GM21619 (cell line): ENCODE data around the gene OSBP2.
A peak's percentile ranks its signal among the peaks of the same experiment; 100 is the strongest.
"Not testable (repeated sequence)": the region's sequence is repeated elsewhere in the genome, so short reads cannot be mapped to it uniquely, and the experiment has no call there.

ENCODE experiments used
- ATAC-seq: cut with Tn5 transposase; IDR thresholded peaks from one replicate; pipeline ENCODE4 v1.9.1; 2021; ENCODE audit not compliant: unreplicated experiment

The OSBP2 gene

DNA sequence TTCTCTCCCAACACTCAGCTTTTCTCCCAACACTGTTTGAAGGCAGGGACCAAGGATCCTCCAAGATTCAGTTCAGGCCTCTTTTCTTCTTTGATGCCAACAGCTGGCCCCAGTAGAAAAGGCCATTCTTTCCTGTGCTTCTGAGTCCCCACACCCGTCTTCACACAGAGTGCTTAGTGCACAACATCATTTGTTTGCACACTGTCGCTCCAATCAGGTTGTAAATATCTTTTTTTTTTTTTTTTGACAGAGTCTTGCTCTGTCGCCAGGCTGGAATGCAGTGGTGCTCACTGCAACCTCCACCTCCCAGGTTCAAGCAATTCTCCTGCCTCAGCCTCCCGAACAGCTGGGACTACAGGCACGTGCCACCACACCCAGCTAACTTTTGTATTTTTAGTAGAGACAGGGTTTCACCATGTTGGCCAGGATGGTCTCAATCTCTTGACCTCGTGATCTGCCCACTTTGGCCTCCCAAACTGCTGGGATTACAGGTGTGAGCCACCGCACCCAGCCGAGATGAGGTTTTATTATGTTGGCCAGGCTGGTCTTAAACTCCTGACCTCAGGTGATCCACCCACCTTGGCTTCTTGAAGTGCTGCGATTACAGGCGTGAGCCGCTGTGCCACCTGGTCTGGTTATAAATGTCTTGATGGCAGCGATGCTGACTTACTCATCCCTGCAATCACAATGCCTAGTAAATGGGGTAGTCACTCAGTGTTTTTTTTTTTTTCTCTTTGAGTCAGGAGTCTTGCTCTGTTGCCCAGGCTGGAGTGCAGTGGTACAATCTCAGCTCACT is 14.6 kb upstream of the OSBP2 start:
- not testable (repeated sequence) for ATAC-seq

DNA sequence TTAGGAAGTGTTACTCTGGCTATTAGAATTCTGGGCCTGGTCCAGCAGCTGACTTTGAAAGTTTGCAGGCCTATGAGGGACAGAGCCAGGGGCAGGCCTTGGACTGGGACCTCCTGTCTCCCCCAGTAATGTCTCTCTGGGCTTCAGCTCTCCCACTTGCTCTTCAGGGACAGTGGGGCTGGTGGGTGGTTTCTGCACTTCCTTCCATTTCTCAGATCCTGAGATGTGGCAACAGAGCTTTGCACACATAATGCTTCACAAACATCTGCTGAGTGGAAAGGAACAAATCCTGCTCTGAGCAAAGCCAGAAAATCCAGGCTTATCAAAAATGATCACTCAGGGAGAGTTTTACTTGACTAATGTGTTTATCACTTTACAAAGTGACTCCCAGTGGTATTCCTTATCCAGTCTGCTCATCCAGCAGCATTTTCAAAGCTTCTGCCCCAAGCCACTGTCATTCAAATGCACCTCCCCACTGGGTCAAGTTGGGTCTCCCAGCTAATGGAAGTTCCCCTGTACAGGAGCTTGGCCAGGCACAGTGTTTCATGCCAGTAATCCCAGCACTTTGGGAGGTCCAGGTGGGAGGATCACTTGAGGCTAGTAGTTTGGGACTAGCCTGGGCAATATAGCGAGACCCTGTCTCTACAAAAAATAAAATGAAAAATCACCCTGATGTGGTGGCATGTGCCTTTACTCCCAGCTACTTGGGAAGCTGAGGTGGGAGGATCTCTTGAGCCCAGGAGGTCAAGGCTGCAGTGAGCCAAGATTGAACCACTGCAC is 13.5 kb upstream of the OSBP2 start:
- ATAC-seq = no peak

DNA sequence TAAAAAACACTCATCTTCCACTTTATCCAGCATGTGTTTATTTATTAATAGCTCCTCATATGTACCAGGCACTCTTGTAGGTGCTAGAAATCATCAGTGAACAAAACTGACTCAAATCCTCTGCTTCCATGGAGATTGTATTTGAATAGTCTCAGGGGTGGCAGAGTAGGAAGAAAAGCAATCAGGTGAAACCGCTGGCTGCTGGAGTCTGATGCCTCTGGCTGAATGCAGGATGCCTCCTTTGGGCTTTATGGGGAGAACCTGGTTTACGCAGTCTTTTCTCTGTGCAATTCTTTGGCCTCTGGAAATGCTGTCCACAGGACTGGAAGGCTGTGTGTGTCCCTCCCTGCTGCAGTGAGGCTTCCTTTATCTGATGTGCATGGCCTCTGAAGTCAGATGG is 12.8 kb upstream of the OSBP2 start:
- no peak for ATAC-seq

GRCh38 chr22:30685178-30685577 is 9.5 kb upstream of the OSBP2 start:
- ATAC-seq = no peak

- no peak for ATAC-seq
Measured at GRCh38 chr22:30687358-30687757, 7.3 kb upstream of the OSBP2 start.

DNA sequence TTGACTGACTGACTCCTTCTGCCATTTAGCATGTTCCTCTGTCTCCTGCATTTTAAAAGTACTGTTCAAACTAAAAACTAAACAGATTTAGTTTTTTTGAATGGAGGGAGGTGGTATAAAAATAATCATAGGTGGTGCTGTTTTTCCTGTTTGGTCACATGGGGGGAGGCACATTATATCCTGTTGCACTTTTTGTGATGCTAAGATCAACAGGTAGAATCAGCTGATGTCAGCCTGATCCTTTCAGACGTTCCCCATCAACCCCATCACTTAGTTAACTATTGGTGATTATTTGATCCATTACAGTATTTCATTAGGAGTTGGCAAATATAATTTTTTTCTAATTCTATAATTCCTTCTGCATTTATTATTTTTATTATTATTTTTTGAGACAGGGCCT is 5.1 kb upstream of the OSBP2 start:
- no peak for ATAC-seq

DNA sequence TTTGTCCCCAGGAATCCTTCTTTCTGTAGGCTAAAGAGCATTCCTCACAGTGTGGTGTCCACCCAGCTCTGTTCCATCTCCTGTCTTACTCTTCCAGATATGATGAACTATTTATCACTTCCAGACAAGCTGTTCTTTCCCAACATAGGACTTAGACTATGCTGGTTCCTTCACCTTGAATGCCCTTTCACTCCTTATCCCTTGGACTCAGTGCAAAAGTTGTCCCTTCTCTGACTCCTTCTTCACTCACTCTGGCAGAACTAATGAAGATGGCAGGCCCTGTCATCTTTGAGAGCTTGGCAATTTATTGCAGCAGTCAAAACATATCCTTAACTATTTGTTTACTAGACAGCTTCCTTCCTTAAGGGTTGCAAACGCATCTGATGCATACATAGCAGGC is 3.5 kb upstream of the OSBP2 start:
- ATAC-seq = no peak

DNA sequence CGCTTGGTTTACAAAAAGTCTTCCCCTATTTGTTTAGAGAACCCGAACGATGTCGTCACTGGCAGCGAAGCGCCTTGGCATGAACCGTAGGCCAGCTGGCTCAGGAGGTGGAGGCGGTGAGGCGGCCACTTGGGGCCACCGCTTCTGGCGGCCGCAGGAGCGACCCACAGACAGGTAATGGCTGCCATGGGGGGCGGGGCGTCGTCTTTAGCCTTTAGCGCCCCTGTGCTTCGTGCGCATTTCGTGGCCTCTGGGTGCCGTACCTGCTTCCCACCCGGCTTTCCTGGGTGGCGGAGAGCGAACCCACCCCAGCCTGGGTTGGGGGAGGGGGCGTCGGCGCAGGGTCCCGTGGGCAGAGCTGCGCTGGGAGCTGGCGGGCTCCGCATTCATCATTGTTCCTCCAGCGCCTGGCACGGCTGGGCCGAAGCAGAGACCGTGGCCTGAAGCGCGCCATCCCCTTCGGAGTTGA is 469 bp upstream of the OSBP2 start:
- no peak for ATAC-seq

- no peak for ATAC-seq
Measured at GRCh38 chr22:30695351-30695851, 727 bp downstream of the OSBP2 start.

- ATAC-seq = no peak
Measured at GRCh38 chr22:30695871-30696655, 1.4 kb downstream of the OSBP2 start.

DNA sequence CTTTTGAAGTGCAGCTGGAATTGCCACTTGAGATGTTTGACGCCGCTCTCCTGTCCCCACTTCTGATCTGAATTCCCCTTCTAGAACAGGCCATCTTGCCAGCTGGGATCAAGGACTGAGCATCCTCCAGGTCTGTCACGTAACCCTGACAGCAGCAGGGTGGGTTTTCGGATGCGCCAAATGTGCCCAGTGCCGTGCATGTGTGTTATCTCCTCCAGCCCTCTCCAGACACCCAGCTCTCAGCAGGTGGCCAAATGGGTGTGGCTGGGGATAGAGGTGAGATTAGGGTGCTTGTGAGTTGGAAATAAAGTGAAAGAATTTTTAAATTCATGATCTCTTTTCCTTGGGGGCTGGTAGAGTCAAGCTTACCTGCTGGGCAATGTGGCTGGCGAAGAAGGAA is 3.3 kb downstream of the OSBP2 start:
- ATAC-seq = no peak

DNA sequence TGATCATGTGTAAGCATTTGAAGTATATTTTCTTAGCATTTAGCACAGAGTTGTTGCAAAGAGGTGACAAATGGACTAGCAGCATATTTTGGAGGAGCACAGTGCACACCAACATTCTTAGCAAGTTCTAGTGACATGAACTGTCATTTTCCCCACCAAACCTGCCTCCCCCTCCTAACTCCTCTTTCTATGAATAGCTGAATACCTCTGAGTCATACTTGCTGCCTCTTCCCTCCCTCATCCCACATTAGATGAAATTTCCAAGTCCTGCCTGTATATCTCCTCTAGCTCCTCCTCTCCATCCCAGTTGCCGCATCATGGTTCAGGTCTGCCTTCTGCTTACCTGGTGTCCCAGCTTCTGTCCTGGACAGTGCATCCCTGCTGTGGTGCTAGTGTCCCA is 7.2 kb downstream of the OSBP2 start:
- no peak for ATAC-seq

GRCh38 chr22:30702856-30703255 is 8.2 kb downstream of the OSBP2 start:
- no peak for ATAC-seq

DNA sequence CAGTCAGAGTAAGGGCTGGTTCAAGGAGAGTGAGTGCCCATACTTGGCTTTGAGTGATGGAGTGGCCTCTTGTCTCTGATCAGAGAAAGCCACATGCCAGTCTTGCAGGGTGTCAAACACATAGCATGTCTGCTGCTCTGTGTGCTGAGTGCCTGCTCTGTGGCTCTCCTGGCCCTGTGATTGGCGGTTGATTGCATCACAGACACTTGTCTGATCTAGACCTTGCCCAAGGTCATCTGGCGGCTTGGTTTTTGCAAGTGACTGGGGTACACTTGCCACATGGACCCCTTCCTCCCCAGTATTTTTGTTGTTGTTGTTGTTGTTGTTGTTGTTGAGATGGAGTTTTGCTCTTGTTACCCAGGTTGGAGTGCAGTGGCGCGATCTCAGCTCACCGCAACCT is 10.3 kb downstream of the OSBP2 start:
- ATAC-seq = no peak

DNA sequence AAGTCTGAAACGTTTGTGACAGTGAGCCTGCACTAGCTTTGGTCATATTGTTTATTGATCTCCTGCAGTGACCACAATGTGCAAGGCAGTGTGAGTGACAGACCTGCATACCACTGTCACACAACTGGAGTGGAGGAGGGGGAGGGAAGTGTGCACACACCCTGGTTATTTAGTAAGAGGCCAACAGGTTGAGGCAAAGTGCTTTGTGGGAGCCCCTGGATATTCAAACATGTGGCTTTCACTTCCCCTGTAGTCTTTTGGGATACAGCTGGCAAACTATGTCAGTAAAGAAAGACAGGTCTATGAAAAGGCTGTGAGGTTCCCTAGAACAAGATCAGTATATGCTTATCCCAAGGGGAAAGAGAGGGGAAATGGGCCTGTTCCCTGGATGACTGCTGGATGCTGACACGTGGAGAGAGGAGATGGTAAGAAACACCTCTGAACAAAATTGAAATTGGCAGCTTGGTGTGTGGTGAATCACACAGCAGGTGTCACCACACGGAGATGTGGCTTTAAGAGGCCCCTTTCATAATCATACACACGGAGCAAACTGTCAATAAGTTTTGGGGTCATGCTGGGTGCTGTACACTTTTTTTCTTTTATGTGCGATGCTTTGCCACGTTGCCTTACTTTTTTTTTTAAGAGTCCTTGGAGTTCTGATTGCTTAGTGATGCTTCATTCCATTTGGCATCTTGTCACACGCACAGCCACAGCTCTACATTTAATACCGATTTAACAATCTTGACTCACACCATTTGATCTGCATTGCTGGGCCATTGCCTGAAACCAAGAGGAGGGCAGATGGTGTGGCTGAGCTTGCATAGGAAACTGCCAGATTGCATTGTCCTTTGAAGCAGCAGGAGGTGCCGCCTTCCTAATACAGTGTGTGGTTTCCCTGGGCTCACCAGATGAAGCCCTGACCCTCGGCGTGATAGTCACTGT is 11.3 kb downstream of the OSBP2 start:
- ATAC-seq = peak; percentile 64

GRCh38 chr22:30709980-30710379 is 15.3 kb downstream of the OSBP2 start:
- ATAC-seq = not testable (repeated sequence)

- no peak for ATAC-seq
Measured at GRCh38 chr22:30712094-30712493, 17.4 kb downstream of the OSBP2 start.

DNA sequence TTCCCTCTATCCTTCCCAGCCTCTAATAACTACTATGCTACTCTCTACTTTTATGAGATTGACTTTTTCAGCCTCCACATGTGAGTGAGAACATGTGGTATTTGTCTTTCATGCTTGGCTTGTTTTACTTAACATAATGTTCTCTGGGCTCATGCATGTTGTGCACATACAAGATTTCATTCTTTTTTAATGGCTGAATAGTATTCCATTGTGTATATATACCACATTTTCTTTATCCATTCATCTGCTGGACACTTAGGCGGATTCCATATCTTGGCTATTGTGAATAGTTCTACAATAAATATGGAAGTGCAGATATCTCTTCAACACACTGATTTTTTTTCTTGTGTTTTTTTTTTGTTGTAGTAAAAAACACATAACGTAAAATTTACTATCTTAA is 19.4 kb downstream of the OSBP2 start:
- no peak for ATAC-seq

GRCh38 chr22:30717331-30717921 is 22.8 kb downstream of the OSBP2 start:
- ATAC-seq = no peak

GRCh38 chr22:30717952-30718351 is 23.3 kb downstream of the OSBP2 start:
- no peak for ATAC-seq
